Measurements from ENCODE around the gene HIC1.

Gene HIC1

GRCh38 chr17:2075336-2076086 is 20.6 kb downstream of the HIC1 start:
- DNase-seq (ENCODE audit: low read depth in 2 of 2), result no peak

GRCh38 chr17:2076087-2076984 is 21.4 kb downstream of the HIC1 start:
- no peak for DNase-seq (ENCODE audit: low read depth in 2 of 2)

- DNase-seq (ENCODE audit: low read depth in 2 of 2), result no peak
Observed at GRCh38 chr17:2077040-2077439, 22.1 kb downstream of the HIC1 start.

- DNase-seq (ENCODE audit: low read depth in 2 of 2), result no peak
Observed at GRCh38 chr17:2081564-2081963, 26.7 kb downstream of the HIC1 start.

GRCh38 chr17:2082003-2082781 is 27.3 kb downstream of the HIC1 start:
- no peak for DNase-seq (ENCODE audit: low read depth in 2 of 2)

- DNase-seq (ENCODE audit: low read depth in 2 of 2), result no peak
Observed at GRCh38 chr17:2083613-2084035, 28.7 kb downstream of the HIC1 start.

- DNase-seq (ENCODE audit: low read depth in 2 of 2), result no peak
Observed at GRCh38 chr17:2084036-2084765, 29.3 kb downstream of the HIC1 start.

GRCh38 chr17:2084766-2085647 is 30.1 kb downstream of the HIC1 start:
- DNase-seq (ENCODE audit: low read depth in 2 of 2), result no peak

- DNase-seq (ENCODE audit: low read depth in 2 of 2), result no peak
Observed at GRCh38 chr17:2085648-2085949, 30.7 kb downstream of the HIC1 start.

- DNase-seq (ENCODE audit: low read depth in 2 of 2), result no peak
Observed at GRCh38 chr17:2086306-2086705, 31.4 kb downstream of the HIC1 start.

- no peak for DNase-seq (ENCODE audit: low read depth in 2 of 2)
Observed at GRCh38 chr17:2087597-2088211, 32.8 kb downstream of the HIC1 start.

GRCh38 chr17:2089021-2089422 is 34.1 kb downstream of the HIC1 start:
- no peak for DNase-seq (ENCODE audit: low read depth in 2 of 2)

GRCh38 chr17:2090210-2090641 is 35.3 kb downstream of the HIC1 start:
- DNase-seq (ENCODE audit: low read depth in 2 of 2), result no peak

GRCh38 chr17:2090804-2091534 is 36.1 kb downstream of the HIC1 start:
- no peak for DNase-seq (ENCODE audit: low read depth in 2 of 2)

- DNase-seq (ENCODE audit: low read depth in 2 of 2), result no peak
Observed at GRCh38 chr17:2092253-2092652, 37.4 kb downstream of the HIC1 start.

GRCh38 chr17:2093349-2093748 is 38.4 kb downstream of the HIC1 start:
- DNase-seq (ENCODE audit: low read depth in 2 of 2), result no peak

GRCh38 chr17:2094891-2095535 is 40.1 kb downstream of the HIC1 start:
- DNase-seq (ENCODE audit: low read depth in 2 of 2), result no peak

- no peak for DNase-seq (ENCODE audit: low read depth in 2 of 2)
Observed at GRCh38 chr17:2095536-2095910, 40.6 kb downstream of the HIC1 start.
